ENCODE data around the gene RAD1. TPM values are rescaled to one million over a fixed set of nuclear protein-coding genes. Genes with fewer than 3 reads are reported as not detected.
A peak's percentile ranks its signal among the peaks of the same experiment; 100 is the strongest.

RAD1 gene
- total RNA-seq, 2 experiments from 2014 or later, result 37.9 to 39.2 TPM

- ChIA-PET POLR2A (interaction anchor here (0.8 to 3.8 kb wide), 4 partner anchors 14 to 924 kb away, joined by 3 to 70 read pairs (median 7); partner anchors contain the start of genes BRIX1 and RAD1), CTCF (interaction anchor here (2.9 kb wide), 1 partner anchor 15 kb away, joined by 13 read pairs; the partner anchor contains the start of genes BRIX1 and RAD1)
- H3K9me3 Mint-ChIP-seq, result no peaks in the 10 kb centered on the region
- H3K4me1 Mint-ChIP-seq (ENCODE audit: low read depth), result peaks cover 45% of the 10 kb centered on the region
- no peak for TF ChIP-seq CTCF (IDR thresholded peaks at IDR 0.05)
- no peaks in the 10 kb centered on the region for H3K27me3 Mint-ChIP-seq
- ATAC-seq, result no peak
- H3K27ac Mint-ChIP-seq, result peak overlapping the region; percentile 97
- peak overlapping the region; percentile 94 for H3K4me3 Mint-ChIP-seq
- no peak for DNase-seq
- peaks cover 36% of the 10 kb centered on the region for H3K36me3 Mint-ChIP-seq (ENCODE audit: low read depth)
- intact Hi-C loops (cut with micrococcal nuclease), result no loop called here
Measured at GRCh38 chr5:34930462-34930844, 15.1 kb upstream of the RAD1 start.

- H3K9me3 Mint-ChIP-seq, result no peaks in the 10 kb centered on the region
- peaks cover 35% of the 10 kb centered on the region for H3K36me3 Mint-ChIP-seq (ENCODE audit: low read depth)
- intact Hi-C loops (cut with micrococcal nuclease), result no loop called here
- ATAC-seq (peak; percentile 70), DNase-seq (peak; percentile 89)
- H3K27ac Mint-ChIP-seq, result peak overlapping the region; percentile 97
- peaks cover 44% of the 10 kb centered on the region for H3K4me1 Mint-ChIP-seq (ENCODE audit: low read depth)
- no peaks in the 10 kb centered on the region for H3K27me3 Mint-ChIP-seq
- TF ChIP-seq CTCF (IDR thresholded peaks at IDR 0.05), result no peak
- H3K4me3 Mint-ChIP-seq, result peak overlapping the region; percentile 94
- CTCF ChIA-PET, result interaction anchor here (1.5 to 2.9 kb wide), 2 partner anchors 11 to 14 kb away, joined by 5 to 13 read pairs; partner anchors contain the start of genes BRIX1 and RAD1
- POLR2A ChIA-PET, result interaction anchor here (0.8 to 3.8 kb wide), 5 partner anchors 9 to 925 kb away, joined by 3 to 70 read pairs (median 3); partner anchors contain the start of genes BRIX1 and RAD1
Measured at GRCh38 chr5:34929720-34930461, 14.6 kb upstream of the RAD1 start.

GRCh38 chr5:34929134-34929719, 13.9 kb upstream of the RAD1 start, which contains the start of gene DNAJC21:
DNAJC21 (plus strand) TSS chr5:34929559; CDS start chr5:34929820, 261 bp downstream.
- Mint-ChIP-seq H3K27ac (peak within 1 kb of the TSS; percentile 97), H3K4me3 (peak within 1 kb of the TSS; percentile 94), H3K27me3 (no peaks in the 10 kb centered on the region), H3K4me1 (ENCODE audit: low read depth) (peaks cover 48% of the 10 kb centered on the region), H3K36me3 (ENCODE audit: low read depth) (peaks cover 40% of the 10 kb centered on the region), H3K9me3 (no peaks in the 10 kb centered on the region)
- ChIA-PET POLR2A (interaction anchor here (1.0 to 3.8 kb wide), 4 partner anchors 9 to 17 kb away, joined by 3 to 70 read pairs (median 7); partner anchors contain the start of genes BRIX1 and RAD1), CTCF (interaction anchor here (1.5 to 2.9 kb wide), 2 partner anchors 10 to 13 kb away, joined by 5 to 13 read pairs; partner anchors contain the start of genes BRIX1 and RAD1)
- intact Hi-C loops (cut with micrococcal nuclease), result no loop called here
- TF ChIP-seq CTCF (IDR thresholded peaks at IDR 0.05), result no peak
- ATAC-seq (peak; percentile 96), DNase-seq (peak; percentile 99)

GRCh38 chr5:34928267-34928666, 13.0 kb upstream of the RAD1 start:
- Mint-ChIP-seq H3K36me3 (ENCODE audit: low read depth) (peaks cover 43% of the 10 kb centered on the region), H3K9me3 (no peaks in the 10 kb centered on the region), H3K4me3 (no peak overlapping the region), H3K27me3 (no peaks in the 10 kb centered on the region), H3K4me1 (ENCODE audit: low read depth) (peaks cover 52% of the 10 kb centered on the region), H3K27ac (no peak overlapping the region)
- ATAC-seq, result no peak
- ChIA-PET POLR2A (interaction anchor here (0.7 to 3.8 kb wide), 3 partner anchors 12 to 33 kb away, joined by 3 to 70 read pairs (median 11); partner anchors contain the start of genes BRIX1 and RAD1), CTCF (interaction anchor here (2.9 kb wide), 1 partner anchor 12 kb away, joined by 13 read pairs; the partner anchor contains the start of genes BRIX1 and RAD1)
- intact Hi-C loops (cut with micrococcal nuclease), result no loop called here
- no peak for DNase-seq
- TF ChIP-seq CTCF (IDR thresholded peaks at IDR 0.05), result no peak

Measured in activated CD8-positive, alpha-beta T cell treated with anti-CD3 and anti-CD28 coated beads for 36 hours (primary cell).